Stomach smooth muscle (tissue), 2 donors: ENCODE results near the gene FAM89B.

Experiments
- H3K27ac ChIP-seq: one replicate; pipeline ENCODE4 v1.7.0; 2013; ENCODE audit warnings: mild to moderate bottlenecking, low read length, inconsistent platforms
- H3K27me3 ChIP-seq, 2 donors: one replicate each; pipeline ENCODE4 v1.7.0; 2013; ENCODE audit warnings: low read length in 2 of 2; ENCODE audit not compliant: insufficient read depth in 2 of 2, control insufficient read depth in 1 of 2
- H3K36me3 ChIP-seq, 2 donors: one replicate each; pipeline ENCODE4 v1.7.0; 2013; ENCODE audit warnings: low read length in 2 of 2; ENCODE audit not compliant: control insufficient read depth in 2 of 2, insufficient read depth in 2 of 2
- H3K4me1 ChIP-seq: one replicate; pipeline ENCODE4 v1.7.0; 2013; ENCODE audit warnings: low read length; ENCODE audit not compliant: control insufficient read depth, insufficient read depth
- H3K4me3 ChIP-seq, 2 donors: one replicate each; pipeline ENCODE4 v1.7.0; 2013; ENCODE audit warnings: low read length in 2 of 2
- H3K9ac ChIP-seq, 2 donors: one replicate each; pipeline ENCODE4 v1.7.0; 2013; ENCODE audit warnings: low read length in 2 of 2, mild to moderate bottlenecking in 1 of 2
- H3K9me3 ChIP-seq, 2 donors: one replicate each; pipeline ENCODE4 v1.7.0; 2013; ENCODE audit warnings: low read length in 2 of 2; ENCODE audit not compliant: control insufficient read depth in 2 of 2
- donor health status: healthy.
- donor health status: Pancreatic carcinoma.

The FAM89B gene

DNA sequence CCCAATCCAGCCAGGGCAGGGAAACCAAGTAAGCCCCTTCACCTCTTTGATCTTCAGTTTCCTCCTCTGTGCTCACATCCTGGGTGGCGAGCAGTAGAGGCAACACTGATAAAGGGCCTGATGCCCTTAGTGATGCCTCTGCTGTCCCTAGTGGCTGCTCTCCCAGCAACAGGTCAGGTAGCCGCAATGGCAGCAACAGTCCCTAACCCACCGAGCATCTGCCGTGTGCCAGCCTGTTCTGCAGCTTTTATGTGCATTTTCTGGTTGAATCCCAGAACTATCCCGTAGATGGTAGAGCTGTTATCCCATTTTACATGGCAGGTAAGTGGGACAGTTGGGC, 42.2 kb upstream of the FAM89B start:
- no peak overlapping the region for H3K27ac ChIP-seq
- H3K4me3 ChIP-seq = no peak overlapping the region
- H3K27me3 ChIP-seq = no peaks in the 10 kb centered on the region
- H3K36me3 ChIP-seq = peaks cover 32 to 48% of the 10 kb centered on the region in 2 donors
- peaks cover 21% of the 10 kb centered on the region for H3K4me1 ChIP-seq
- no peaks in the 10 kb centered on the region for H3K9me3 ChIP-seq
- no peak overlapping the region for H3K9ac ChIP-seq

DNA sequence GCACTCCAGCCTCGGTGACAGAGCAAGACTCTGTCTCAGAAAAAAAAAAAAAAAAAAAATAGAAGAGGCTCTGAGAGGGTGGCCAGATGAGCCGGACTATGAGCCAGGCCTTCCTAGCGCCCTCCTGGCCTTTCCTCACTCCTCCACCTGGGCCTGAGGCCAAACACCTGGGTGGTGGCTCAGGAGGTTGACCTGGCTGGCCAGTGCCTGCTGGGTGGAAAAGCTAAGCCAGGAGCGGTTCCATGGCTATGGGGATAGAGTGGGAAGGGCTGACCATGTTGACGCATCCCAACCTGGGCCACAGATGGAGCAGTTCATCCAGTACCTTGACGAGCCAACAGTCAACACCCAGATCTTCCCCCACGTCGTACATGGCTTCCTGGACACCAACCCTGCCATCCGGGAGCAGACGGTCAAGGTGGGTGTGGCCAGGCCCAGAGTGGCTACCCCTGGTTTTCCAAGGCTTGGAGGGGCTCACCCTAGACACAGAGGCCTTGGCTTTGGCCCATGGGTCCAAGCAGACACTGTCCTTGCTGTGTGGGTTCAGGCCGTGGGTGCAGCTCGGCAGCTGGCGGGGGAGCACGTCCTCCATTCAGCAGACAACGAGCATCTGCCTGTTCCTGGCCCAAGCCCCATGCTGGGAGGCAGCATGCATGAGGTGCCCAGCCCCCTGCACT, 39.8 kb upstream of the FAM89B start:
- Histone ChIP-seq H3K27me3 (no peaks in the 10 kb centered on the region), H3K27ac (no peak overlapping the region), H3K4me1 (peaks cover 6% of the 10 kb centered on the region), H3K9ac (no peak overlapping the region), H3K4me3 (no peak overlapping the region), H3K9me3 (no peaks in the 10 kb centered on the region), H3K36me3 (peaks cover 30 to 54% of the 10 kb centered on the region in 2 donors)

DNA sequence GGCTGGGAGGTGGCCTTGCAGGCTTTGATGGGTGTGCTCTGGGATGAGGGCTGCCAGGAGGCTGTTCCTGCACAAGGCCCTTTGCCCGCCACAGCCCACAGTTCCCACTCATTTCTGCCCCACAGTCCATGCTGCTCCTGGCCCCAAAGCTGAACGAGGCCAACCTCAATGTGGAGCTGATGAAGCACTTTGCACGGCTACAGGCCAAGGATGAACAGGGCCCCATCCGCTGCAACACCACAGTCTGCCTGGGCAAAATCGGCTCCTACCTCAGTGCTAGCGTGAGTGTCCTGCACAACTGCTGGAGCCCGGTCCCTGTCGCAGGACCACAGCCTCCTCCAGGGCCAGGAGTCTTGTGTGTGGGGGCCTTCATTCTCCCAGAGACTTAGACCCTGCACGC, 37.2 kb upstream of the FAM89B start:
- Histone ChIP-seq H3K4me3 (no peak overlapping the region), H3K4me1 (peaks cover 10% of the 10 kb centered on the region), H3K9me3 (no peaks in the 10 kb centered on the region), H3K9ac (no peak overlapping the region), H3K27me3 (no peaks in the 10 kb centered on the region), H3K27ac (no peak overlapping the region), H3K36me3 (peaks cover 29 to 41% of the 10 kb centered on the region in 2 donors)

DNA sequence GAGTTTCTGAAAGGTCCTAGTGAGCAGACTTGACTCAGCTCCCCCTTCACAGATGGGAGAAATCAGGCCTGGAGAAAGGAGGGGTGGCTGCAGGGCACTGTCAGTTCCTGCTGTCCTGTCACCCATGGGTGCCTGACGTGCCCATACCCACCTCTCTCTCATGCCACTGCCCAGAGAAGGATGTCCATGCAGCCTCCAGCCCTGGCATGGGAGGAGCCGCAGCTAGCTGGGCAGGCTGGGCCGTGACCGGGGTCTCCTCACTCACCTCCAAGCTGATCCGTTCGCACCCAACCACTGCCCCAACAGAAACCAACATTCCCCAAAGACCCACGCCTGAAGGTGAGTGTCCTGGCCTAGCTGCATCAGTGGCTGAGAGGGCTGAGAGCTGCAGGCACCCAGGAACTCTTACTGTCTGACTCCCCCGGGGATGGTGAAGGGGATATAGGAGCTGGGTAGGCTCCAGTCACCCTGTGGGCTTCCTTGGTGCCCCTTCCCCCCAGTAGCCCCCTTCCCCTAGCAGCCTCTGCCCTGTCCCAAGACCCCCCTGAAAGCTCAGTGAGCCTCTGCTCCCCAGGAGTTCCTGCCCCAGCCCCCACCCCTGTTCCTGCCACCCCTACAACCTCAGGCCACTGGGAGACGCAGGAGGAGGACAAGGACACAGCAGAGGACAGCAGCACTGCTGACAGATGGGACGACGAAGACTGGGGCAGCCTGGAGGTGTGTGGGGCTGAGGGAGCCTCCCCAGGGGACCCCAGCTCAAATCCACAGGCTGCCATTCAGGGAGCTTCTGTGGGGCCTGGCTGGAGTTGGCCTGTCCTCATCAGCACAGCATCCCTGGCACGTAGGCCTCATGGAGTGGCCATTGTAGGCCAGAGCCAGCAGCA, 35.7 kb upstream of the FAM89B start:
- Histone ChIP-seq H3K9ac (no peak overlapping the region), H3K36me3 (peaks cover 15 to 26% of the 10 kb centered on the region in 2 donors), H3K4me3 (no peak overlapping the region), H3K27ac (peak overlapping the region; percentile 11), H3K9me3 (no peaks in the 10 kb centered on the region), H3K4me1 (peaks cover 25% of the 10 kb centered on the region), H3K27me3 (no peaks in the 10 kb centered on the region)

DNA sequence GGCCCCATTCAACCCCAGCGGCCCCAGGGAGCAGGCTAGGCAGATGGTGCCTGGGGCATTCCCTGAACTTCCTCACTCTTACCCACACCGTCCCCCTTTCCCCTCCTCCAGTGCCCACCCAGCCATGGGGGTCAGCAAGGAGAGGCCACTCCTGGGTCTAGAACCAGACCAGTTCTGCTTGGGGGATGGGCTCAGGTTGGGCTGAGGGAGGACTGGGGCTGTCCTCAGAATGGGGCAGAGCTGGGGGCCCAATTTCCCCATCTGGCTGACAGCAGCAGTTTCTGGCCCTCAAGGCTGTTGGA, 35.1 kb upstream of the FAM89B start:
- Histone ChIP-seq H3K27ac (peak overlapping the region; percentile 11), H3K4me1 (peaks cover 29% of the 10 kb centered on the region), H3K9me3 (no peaks in the 10 kb centered on the region), H3K4me3 (no peak overlapping the region), H3K9ac (no peak overlapping the region), H3K27me3 (no peaks in the 10 kb centered on the region), H3K36me3 (peaks cover 13 to 23% of the 10 kb centered on the region in 2 donors)

DNA sequence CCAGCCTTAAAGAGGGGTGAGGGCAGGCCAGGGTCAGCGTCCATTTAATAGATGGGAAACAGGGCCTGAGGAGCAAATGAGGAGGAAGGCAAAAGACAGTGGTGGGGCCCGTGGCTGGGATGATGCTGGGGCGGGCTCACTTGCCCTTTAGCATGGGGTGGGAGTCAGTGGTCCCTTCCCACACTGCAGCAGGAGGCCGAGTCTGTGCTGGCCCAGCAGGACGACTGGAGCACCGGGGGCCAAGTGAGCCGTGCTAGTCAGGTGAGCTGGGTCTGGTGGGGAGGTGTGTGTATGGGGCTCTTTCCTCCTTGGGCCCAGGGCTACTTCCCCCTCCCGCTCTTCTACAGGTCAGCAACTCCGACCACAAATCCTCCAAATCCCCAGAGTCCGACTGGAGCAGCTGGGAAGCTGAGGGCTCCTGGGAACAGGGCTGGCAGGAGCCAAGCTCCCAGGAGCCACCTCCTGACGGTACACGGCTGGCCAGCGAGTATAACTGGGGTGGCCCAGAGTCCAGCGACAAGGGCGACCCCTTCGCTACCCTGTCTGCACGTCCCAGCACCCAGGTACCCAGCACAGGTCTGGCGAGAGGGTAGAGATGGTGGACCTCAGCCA, 34.6 kb upstream of the FAM89B start:
- peak overlapping the region; percentile 11 for H3K27ac ChIP-seq
- H3K36me3 ChIP-seq = peaks cover 10 to 21% of the 10 kb centered on the region in 2 donors
- H3K9me3 ChIP-seq = no peaks in the 10 kb centered on the region
- H3K4me1 ChIP-seq = peaks cover 29% of the 10 kb centered on the region
- H3K4me3 ChIP-seq = no peak overlapping the region
- no peaks in the 10 kb centered on the region for H3K27me3 ChIP-seq
- H3K9ac ChIP-seq = no peak overlapping the region

DNA sequence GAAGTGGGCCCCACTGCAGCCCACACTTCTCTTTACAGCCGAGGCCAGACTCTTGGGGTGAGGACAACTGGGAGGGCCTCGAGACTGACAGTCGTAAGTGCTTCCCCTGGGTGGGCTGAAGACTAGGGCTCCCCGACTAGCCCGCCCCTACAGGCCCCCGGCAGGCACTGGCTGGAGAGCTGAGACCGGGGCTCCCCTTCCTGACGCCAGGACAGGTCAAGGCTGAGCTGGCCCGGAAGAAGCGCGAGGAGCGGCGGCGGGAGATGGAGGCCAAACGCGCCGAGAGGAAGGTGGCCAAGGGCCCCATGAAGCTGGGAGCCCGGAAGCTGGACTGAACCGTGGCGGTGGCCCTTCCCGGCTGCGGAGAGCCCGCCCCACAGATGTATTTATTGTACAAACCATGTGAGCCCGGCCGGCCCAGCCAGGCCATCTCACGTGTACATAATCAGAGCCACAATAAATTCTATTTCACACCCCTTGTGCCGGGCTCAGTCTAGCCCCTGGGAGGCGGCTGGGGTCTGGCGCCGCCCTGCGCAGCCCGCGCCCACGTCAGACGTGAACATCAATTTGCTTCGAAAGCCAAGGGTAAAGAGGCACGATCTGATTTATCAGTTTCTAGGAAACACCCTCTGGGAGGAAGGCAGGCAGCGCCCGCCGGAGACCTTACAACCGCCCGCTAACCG, 34.0 kb upstream of the FAM89B start:
- Histone ChIP-seq H3K27ac (no peak overlapping the region), H3K4me1 (peaks cover 29% of the 10 kb centered on the region), H3K36me3 (peaks cover 13 to 16% of the 10 kb centered on the region in 2 donors), H3K9ac (no peak overlapping the region), H3K27me3 (no peaks in the 10 kb centered on the region), H3K4me3 (no peak overlapping the region), H3K9me3 (no peaks in the 10 kb centered on the region)

DNA sequence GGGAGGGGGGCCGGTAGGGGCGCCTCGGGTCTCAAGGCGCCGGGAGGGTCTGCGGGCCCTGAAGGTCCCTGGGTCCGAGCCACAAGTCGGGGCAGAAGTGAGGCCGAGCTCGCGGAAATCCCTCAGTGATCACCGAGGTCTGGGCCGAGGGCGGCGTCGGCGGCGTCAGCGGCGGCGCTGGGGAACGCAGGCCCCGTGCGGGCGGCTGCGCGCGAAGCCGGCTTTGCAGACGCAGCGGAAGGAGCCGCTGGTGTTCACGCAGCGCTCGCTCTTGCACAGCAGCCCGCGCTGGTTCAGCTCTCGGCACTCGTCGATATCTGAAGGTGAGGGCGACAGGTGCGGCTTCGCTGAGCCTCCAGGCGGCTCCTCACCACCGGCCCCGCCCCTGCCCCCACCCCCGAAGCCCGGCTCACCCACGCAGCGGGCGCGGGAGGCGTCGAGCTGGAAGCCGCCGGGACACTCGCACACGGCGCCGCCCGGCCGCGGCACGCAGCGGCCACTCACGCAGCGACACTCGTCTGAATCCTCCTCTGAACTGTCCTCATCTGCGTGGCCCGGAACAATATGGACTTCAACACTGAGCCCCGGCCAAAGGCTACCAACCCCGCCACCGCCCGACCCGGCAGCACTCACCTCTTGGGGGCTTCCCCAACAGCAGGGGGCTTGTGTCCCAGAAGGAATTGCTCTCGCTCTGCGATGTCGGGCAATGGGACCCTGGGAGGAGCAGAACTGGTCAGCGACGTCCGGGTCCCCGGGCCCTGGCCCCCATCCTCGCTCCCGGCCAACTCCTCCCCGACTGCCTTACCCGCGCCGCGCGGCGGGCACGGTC, 33.2 kb upstream of the FAM89B start:
- H3K27ac ChIP-seq = peak overlapping the region; percentile 86
- H3K9me3 ChIP-seq = no peaks in the 10 kb centered on the region
- H3K4me1 ChIP-seq = peaks cover 29% of the 10 kb centered on the region
- H3K27me3 ChIP-seq = no peaks in the 10 kb centered on the region
- no peak overlapping the region for H3K9ac ChIP-seq
- H3K36me3 ChIP-seq = peaks cover 15% of the 10 kb centered on the region in 2 donors
- peak overlapping the region in 1 of 2 donors; percentile 82 for H3K4me3 ChIP-seq

DNA sequence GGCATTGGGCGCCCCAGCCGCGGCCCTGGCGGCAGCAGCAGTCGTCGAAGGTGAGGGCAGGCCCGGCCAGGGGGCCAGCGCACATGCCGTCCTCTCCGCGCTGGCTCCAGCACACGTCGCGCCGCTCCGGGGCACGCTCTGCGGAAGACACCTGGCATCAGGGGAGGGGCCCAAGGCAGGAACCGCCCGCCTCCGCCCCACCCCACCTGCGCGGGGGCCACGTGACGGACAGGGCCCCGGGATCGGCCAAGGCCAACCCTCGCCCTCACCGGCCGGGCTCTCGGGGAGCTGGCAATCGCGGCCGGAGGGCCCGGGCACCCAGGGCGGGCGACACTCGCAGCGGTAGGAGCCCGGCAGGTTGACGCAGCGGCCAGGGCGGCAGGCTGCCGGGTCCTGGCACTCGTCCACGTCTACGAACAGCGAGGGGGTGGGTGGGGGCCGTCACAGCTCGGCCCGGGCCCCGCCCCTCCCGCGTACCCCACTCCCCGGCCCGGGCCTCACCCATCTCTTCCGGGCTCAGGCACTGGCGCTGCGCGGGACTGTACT, 32.5 kb upstream of the FAM89B start:
- Histone ChIP-seq H3K9ac (peak overlapping the region in 1 of 2 donors; percentile 54), H3K27ac (peak overlapping the region; percentile 86), H3K4me1 (peaks cover 27% of the 10 kb centered on the region), H3K9me3 (no peaks in the 10 kb centered on the region), H3K4me3 (peak overlapping the region in 1 of 2 donors; percentile 82), H3K27me3 (no peaks in the 10 kb centered on the region), H3K36me3 (peaks cover 15% of the 10 kb centered on the region in 2 donors)
